Activated CD4-positive, alpha-beta memory T cell treated with anti-CD3 and anti-CD28 coated beads for 36 hours (primary cell): ENCODE results near the gene USP15. TPM values are rescaled to one million over a fixed set of nuclear protein-coding genes. Genes with fewer than 3 reads are reported as not detected.

Source experiments
- CTCF ChIA-PET: fragments of 350-600 bp; sonication (Branson Sonifier 250); formaldehyde crosslinking; loops from one replicate; lab custom pipeline; 2021; ENCODE audit warnings: antibody characterized with exemption, inconsistent platforms; lab: Charles Lee
- POLR2A ChIA-PET: fragments of 350-600 bp; sonication (Branson Sonifier 250); formaldehyde crosslinking; loops from one replicate; lab custom pipeline; 2021; ENCODE audit warnings: antibody characterized with exemption; lab: Charles Lee
- DNase-seq: peaks from one replicate; pipeline ENCODE4 v3.0.0-alpha.2; 2020
- H3K27ac Mint-ChIP-seq: one replicate; pipeline ENCODE4 v1.8.0; 2021; ENCODE audit warnings: mixed read lengths
- H3K27me3 Mint-ChIP-seq: one replicate; pipeline ENCODE4 v1.8.0; 2021; ENCODE audit warnings: mixed read lengths
- H3K36me3 Mint-ChIP-seq: one replicate; pipeline ENCODE4 v1.8.0; 2021; ENCODE audit warnings: mixed read lengths
- H3K4me1 Mint-ChIP-seq: one replicate; pipeline ENCODE4 v1.8.0; 2021; ENCODE audit warnings: low read depth, mixed read lengths
- H3K4me3 Mint-ChIP-seq: one replicate; pipeline ENCODE4 v1.8.0; 2021; ENCODE audit warnings: mild to moderate bottlenecking, mixed read lengths
- H3K9me3 Mint-ChIP-seq: one replicate; pipeline ENCODE4 v1.8.0; 2021; ENCODE audit warnings: mixed read lengths
- intact Hi-C: fragments of 100-400 bp; cut with micrococcal nuclease; formaldehyde crosslinking; loops from one replicate; pipeline ENCODE4 v1.15.1; 2023
- total RNA-seq, 2 experiments: library from RNA; stranded (reverse); gene quantifications; one replicate each; pipeline ENCODE4 v1.2.3, GENCODE V29; 2021

Gene USP15
- total RNA-seq, 2 experiments from 2014 or later = 76.8 to 82.8 TPM

DNA sequence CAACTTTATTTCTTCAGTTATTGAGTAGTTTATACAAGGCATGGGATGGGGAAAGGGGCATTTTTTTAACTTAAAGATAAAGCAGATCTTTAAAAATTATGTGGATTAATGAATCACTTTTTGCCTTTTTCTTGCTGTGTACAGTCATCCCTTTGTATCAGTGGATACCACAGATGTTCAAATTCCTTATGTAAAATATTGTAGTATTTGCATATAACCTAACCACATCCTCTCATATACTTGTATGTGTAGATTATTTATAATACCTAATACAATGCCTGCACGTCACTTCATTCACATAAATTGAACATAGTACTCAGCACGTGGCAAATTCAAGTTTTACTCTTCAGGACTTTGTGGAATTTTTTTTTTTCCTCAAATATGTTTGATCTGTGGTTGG lies 139.9 kb downstream of the USP15 start:
- intact Hi-C loops = no loop called here
- peaks cover 35% of the 10 kb centered on the region for H3K36me3 Mint-ChIP-seq

DNA sequence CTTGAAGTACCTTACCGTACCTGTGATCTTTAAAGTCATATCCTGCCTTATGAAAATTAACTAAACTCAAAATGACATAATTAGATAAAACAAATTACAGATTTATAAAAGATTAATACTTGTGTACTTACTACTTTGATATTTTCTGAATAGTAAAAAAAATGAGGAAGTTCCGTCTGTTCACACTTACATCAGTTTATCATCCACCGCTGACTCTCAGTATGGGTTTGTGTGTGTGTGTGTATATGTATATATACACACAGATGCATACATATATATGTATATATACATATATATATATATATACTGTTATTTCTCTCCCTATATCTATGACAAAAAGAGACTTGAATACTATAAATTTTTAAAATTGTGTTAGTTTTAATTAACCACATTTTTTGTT lies 141.4 kb downstream of the USP15 start:
- ChIA-PET POLR2A (no interaction called here), CTCF (interaction anchor here (0.9 kb wide), 1 partner anchor 392 kb away, joined by 4 read pairs; no protein-coding TSS in a partner anchor)
- no peak overlapping the region for H3K4me3 Mint-ChIP-seq
- H3K27ac Mint-ChIP-seq = no peak overlapping the region
- peaks cover 13% of the 10 kb centered on the region for H3K4me1 Mint-ChIP-seq
- no peaks in the 10 kb centered on the region for H3K27me3 Mint-ChIP-seq
- peaks cover 30% of the 10 kb centered on the region for H3K36me3 Mint-ChIP-seq
- no peaks in the 10 kb centered on the region for H3K9me3 Mint-ChIP-seq
- intact Hi-C loops = no loop called here
- DNase-seq = no peak

More for the DNA sequence above, 139.9 kb downstream of the USP15 start:
- ChIA-PET CTCF (no interaction called here), POLR2A (no interaction called here)
- Mint-ChIP-seq H3K4me1 (peaks cover 13% of the 10 kb centered on the region), H3K27ac (no peak overlapping the region), H3K27me3 (no peaks in the 10 kb centered on the region), H3K4me3 (no peak overlapping the region), H3K9me3 (no peaks in the 10 kb centered on the region)
- DNase-seq = no peak

- DNase-seq = no peak
- Mint-ChIP-seq H3K4me1 (peaks cover 13% of the 10 kb centered on the region), H3K4me3 (no peak overlapping the region), H3K36me3 (peaks cover 28% of the 10 kb centered on the region), H3K27ac (peak overlapping the region; percentile 2), H3K9me3 (no peaks in the 10 kb centered on the region), H3K27me3 (no peaks in the 10 kb centered on the region)
- ChIA-PET CTCF (no interaction called here), POLR2A (interaction anchor here (0.7 kb wide), 1 partner anchor 388 kb away, joined by 3 read pairs; no protein-coding TSS in a partner anchor)
- intact Hi-C loops = no loop called here
These were observed 142.8 kb downstream of the USP15 start for GRCh38 chr12:62403031-62403430.

DNA sequence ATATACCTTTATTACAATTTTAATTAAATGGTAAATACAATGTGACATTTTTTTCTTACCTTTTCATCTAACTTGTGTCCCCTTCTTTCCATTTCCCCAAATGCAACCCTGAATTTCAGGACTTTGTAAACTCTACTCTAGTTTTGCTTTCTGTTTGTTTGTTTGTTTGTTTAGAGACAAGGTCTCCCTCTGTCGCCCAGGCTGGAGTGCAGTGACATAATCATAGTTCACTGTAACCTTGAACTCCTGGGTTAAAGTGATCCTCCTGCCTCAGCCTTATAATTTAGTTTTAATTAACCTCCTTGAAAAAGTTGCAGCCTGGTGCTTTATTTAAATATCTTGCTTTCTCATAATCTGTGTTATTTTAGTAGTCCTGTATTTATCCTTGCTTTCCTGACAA lies 147.4 kb downstream of the USP15 start:
- intact Hi-C loops = no loop called here
- Mint-ChIP-seq H3K9me3 (no peaks in the 10 kb centered on the region), H3K27ac (no peak overlapping the region), H3K4me3 (no peak overlapping the region), H3K27me3 (no peaks in the 10 kb centered on the region), H3K4me1 (peaks cover 9% of the 10 kb centered on the region), H3K36me3 (peaks cover 16% of the 10 kb centered on the region)
- POLR2A ChIA-PET = no interaction called here
- CTCF ChIA-PET = interaction anchor here (1.5 kb wide), 1 partner anchor 27 kb away, joined by 5 read pairs; no protein-coding TSS in a partner anchor
- no peak for DNase-seq

DNA sequence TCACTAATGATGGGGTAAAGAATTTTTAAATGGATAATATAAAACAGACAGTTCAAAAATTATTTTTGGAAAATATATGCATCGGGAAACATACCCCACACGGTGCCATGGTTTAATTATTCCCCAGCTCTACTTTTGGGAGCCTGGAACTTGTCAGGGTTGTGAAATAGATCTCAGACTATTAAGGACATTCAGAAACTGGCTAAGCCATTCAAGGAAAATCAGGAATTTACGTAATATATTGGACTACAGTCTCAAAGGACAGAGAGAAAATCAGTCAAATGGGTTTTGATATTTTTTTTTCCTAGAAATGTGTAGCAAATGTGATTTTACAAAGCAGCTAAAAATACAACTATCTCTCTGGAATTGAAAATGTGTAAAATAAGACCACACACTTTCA lies 148.9 kb downstream of the USP15 start:
- intact Hi-C loops = no loop called here
- no peak overlapping the region for H3K4me3 Mint-ChIP-seq
- ChIA-PET CTCF (interaction anchor here (0.7 kb wide), 2 partner anchors 18 to 161 kb away, joined by 5 read pairs; no protein-coding TSS in a partner anchor), POLR2A (no interaction called here)
- H3K27ac Mint-ChIP-seq = no peak overlapping the region
- H3K36me3 Mint-ChIP-seq = peaks cover 7% of the 10 kb centered on the region
- DNase-seq = no peak
- no peaks in the 10 kb centered on the region for H3K9me3 Mint-ChIP-seq
- H3K4me1 Mint-ChIP-seq = no peaks in the 10 kb centered on the region
- no peaks in the 10 kb centered on the region for H3K27me3 Mint-ChIP-seq

GRCh38 chr12:62414180-62414579 lies 154.0 kb downstream of the USP15 start:
- Mint-ChIP-seq H3K27ac (no peak overlapping the region), H3K36me3 (peaks cover 2% of the 10 kb centered on the region), H3K4me3 (no peak overlapping the region), H3K4me1 (no peaks in the 10 kb centered on the region), H3K27me3 (no peaks in the 10 kb centered on the region), H3K9me3 (no peaks in the 10 kb centered on the region)
- ChIA-PET POLR2A (no interaction called here), CTCF (no interaction called here)
- intact Hi-C loops = no loop called here
- DNase-seq = no peak

GRCh38 chr12:62426089-62426488 lies 165.9 kb downstream of the USP15 start:
- ChIA-PET POLR2A (no interaction called here), CTCF (interaction anchor here (2.3 kb wide), 1 partner anchor 12 kb away, joined by 8 read pairs; no protein-coding TSS in a partner anchor)
- Mint-ChIP-seq H3K4me1 (no peaks in the 10 kb centered on the region), H3K36me3 (peaks cover 7% of the 10 kb centered on the region), H3K27ac (no peak overlapping the region), H3K4me3 (no peak overlapping the region), H3K9me3 (peaks cover 48% of the 10 kb centered on the region), H3K27me3 (peaks cover 6% of the 10 kb centered on the region)
- no peak for DNase-seq
- intact Hi-C loops = no loop called here

DNA sequence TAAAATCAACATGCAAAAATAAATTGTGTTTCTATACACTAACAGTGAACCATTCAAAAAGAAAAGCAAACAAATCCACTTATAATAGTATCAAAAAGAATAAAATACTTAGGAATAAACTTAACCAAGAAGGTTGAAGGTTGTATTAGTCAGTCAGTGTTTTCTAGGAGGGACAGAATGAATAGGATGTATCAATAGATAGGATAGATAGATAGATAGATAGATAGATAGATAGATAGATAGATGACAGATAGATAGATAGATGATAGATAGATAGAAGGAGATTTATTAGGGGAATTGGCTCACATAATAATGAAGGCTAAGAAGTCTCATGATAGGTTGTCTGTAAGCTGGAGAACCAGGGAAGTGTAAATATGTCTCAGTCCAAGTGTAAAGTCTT lies 169.3 kb downstream of the USP15 start:
- ChIA-PET CTCF (no interaction called here), POLR2A (no interaction called here)
- Mint-ChIP-seq H3K27me3 (peaks cover 8% of the 10 kb centered on the region), H3K27ac (no peak overlapping the region), H3K9me3 (peaks cover 21% of the 10 kb centered on the region), H3K36me3 (peaks cover 4% of the 10 kb centered on the region), H3K4me3 (no peak overlapping the region), H3K4me1 (peaks cover under 1% of the 10 kb centered on the region)
- intact Hi-C loops = no loop called here
- DNase-seq = no peak

DNA sequence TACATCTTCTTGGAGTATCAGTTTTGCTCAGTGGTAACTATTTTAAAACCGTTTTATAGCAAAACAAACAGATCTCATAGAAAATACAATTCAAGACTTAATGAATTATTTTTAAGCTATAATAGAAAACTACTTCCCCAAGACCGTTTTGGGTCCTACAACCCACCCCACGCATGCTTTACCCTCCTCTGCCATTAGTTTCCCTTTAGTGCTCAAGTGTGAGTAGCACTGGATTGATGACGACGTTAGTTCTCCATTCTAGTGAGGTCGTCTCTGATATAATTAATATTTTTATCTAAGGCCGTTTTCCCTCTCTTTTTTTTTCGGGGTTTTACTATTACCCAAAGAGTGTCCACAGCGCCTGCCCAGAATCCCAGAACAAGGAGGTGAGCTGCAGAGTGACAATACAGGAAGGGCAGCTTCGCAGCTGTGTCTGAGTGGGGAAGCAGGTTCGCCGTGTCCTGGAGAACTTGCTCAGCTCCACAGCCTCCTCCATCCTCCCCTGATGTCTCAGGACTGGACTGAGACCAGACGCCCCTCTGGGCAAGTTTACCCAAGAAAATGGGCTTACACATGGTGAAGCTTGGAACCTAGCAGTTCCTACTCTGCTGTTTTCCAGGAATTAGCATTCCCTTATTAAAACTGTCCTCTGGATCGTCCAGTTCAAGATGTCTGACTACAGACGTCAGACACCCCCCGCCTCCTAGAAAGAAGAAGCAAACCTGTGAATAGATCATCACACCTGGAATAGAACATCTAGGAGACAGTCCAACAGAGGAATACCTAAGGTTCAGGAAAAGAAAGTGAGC lies 174.5 kb downstream of the USP15 start:
- Mint-ChIP-seq H3K27ac (no peak overlapping the region), H3K27me3 (peaks cover 17% of the 10 kb centered on the region), H3K4me1 (peaks cover 9% of the 10 kb centered on the region), H3K9me3 (no peaks in the 10 kb centered on the region), H3K36me3 (no peaks in the 10 kb centered on the region), H3K4me3 (peak overlapping the region; percentile 72)
- CTCF ChIA-PET = interaction anchor here (0.7 to 5.3 kb wide), 12 partner anchors 10 to 379 kb away, joined by 3 to 158 read pairs (median 6); partner anchors contain the start of gene MON2
- intact Hi-C loops = loop anchor here (5.0 to 10.0 kb wide), 5 partner anchors 148 to 633 kb away; partner anchors contain the start of gene USP15
- POLR2A ChIA-PET = interaction anchor here (1.8 kb wide), 1 partner anchor 169 kb away, joined by 4 read pairs; no protein-coding TSS in a partner anchor
- no peak for DNase-seq

DNA sequence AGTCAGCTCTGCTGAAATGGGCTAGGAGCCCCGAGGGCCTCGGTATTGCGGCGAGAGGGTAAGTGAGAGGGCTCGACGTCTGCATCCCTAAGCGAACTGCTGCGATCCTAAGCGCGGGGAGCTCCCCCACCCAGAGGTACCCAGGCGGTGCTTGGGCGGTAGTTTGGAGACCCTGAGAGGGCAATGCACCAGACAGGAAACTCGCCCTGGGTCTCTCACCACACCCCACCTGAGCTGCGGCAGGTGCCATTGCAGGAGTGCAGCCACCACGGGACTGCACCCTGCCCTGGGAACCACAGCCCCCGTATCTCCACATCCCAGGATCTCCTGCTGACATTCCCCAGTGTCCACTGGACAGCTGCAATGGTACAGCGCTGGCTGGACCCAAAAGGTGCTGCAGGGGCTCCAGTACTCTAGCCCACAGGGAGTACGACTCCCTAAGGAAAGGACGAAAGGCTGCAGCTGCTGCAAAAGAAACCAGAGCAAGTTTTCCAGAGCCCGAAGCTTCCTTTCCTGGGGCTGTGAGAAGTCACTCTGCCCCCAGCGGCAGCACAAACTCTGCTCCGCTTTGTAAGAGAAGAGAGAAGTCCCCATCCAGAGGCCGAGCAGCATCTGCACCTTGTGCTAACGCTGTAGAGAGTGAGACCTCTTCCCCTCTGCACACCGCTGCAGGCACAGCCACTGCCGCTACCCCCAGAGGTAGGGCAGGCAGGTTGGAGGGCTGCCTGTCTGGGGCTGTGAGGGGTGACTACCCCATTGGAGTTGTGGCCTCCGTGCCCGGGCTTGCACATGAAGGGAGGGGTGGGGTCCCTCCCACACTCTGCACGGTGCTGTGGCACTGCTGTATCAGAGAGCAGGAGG lies 175.3 kb downstream of the USP15 start:
- POLR2A ChIA-PET = interaction anchor here (1.8 kb wide), 1 partner anchor 168 kb away, joined by 4 read pairs; no protein-coding TSS in a partner anchor
- CTCF ChIA-PET = interaction anchor here (0.7 to 5.3 kb wide), 14 partner anchors 9 to 378 kb away, joined by 3 to 158 read pairs (median 4); partner anchors contain the start of gene MON2
- Mint-ChIP-seq H3K4me3 (peak overlapping the region; percentile 72), H3K27ac (no peak overlapping the region), H3K36me3 (no peaks in the 10 kb centered on the region), H3K4me1 (peaks cover 9% of the 10 kb centered on the region), H3K27me3 (peaks cover 15% of the 10 kb centered on the region), H3K9me3 (no peaks in the 10 kb centered on the region)
- peak; percentile 57 for DNase-seq
- intact Hi-C loops = loop anchor here (5.0 to 10.0 kb wide), 5 partner anchors 147 to 632 kb away; partner anchors contain the start of gene USP15

DNA sequence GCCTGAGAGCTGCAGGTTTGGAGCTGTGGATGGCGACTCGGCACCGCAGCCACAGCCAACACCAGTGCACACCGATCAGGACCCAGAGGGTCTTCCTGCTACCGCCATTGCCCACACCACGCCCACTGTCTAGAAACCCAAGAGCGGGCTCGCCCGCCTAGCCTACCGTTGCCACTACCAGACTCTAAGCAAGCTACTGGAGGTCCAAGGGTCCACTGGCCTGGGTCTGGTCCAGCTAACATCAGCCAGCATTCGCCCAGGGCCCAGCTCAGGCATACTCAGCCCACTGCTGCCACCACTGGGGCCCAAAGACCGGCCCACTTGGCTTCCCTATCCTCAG lies 175.9 kb downstream of the USP15 start:
- Mint-ChIP-seq H3K36me3 (no peaks in the 10 kb centered on the region), H3K27ac (no peak overlapping the region), H3K9me3 (peaks cover 5% of the 10 kb centered on the region), H3K27me3 (peaks cover 11% of the 10 kb centered on the region), H3K4me1 (peaks cover 9% of the 10 kb centered on the region), H3K4me3 (peak overlapping the region; percentile 72)
- ChIA-PET CTCF (interaction anchor here (0.6 to 5.3 kb wide), 12 partner anchors 14 to 377 kb away, joined by 3 to 158 read pairs (median 6); partner anchors contain the start of gene MON2), POLR2A (interaction anchor here (1.8 kb wide), 1 partner anchor 168 kb away, joined by 4 read pairs; no protein-coding TSS in a partner anchor)
- DNase-seq = no peak
- intact Hi-C loops = loop anchor here (5.0 to 10.0 kb wide), 5 partner anchors 146 to 631 kb away; partner anchors contain the start of gene USP15
